Tibial nerve (tissue), 4 donors: Measurements from ENCODE around the gene FBXO2. TPM values are rescaled to one million over a fixed set of nuclear protein-coding genes. Genes with fewer than 3 reads are reported as not detected.

Experiments
- DNase-seq, 2 donors: peaks; one replicate each; pipeline ENCODE4 v3.0.0-alpha.2; 2019; ENCODE audit warnings: low spot score in 2 of 2
- H3K27ac ChIP-seq, 4 donors: fragments of 200-600 bp; sonication (generic) in 3 of 4; one replicate each; pipeline ENCODE4 v1.5.1; 2017 to 2019; ENCODE audit warnings: mild to moderate bottlenecking in 1 of 4
- H3K27me3 ChIP-seq, 2 donors: fragments of 200-600 bp; sonication (generic) in 1 of 2; one replicate each; pipeline versions ENCODE4 v1.5.1 to v1.6.0; 2017 to 2019
- H3K36me3 ChIP-seq, 3 donors: fragments of 200-600 bp; sonication (generic); one replicate each; pipeline ENCODE4 v1.5.1; 2018 to 2019
- H3K4me1 ChIP-seq, 4 donors: fragments of 200-600 bp; sonication (generic) in 3 of 4; one replicate each; pipeline ENCODE4 v1.5.1; 2017 to 2019
- H3K4me3 ChIP-seq, 4 donors: fragments of 200-600 bp; sonication (generic) in 3 of 4; one replicate each; pipeline ENCODE4 v1.5.1; 2017 to 2019; ENCODE audit warnings: mild to moderate bottlenecking in 1 of 4, moderate library complexity in 1 of 4
- H3K9me3 ChIP-seq, 4 donors: fragments of 200-600 bp; sonication (generic) in 3 of 4; one replicate each; pipeline ENCODE4 v1.5.1; 2017 to 2019
- EP300 ChIP-seq, 2 donors: sonication (generic); formaldehyde crosslinking; IDR thresholded peaks; one replicate each; pipeline ENCODE4 v1.6.1; 2017; ENCODE audit warnings: antibody characterized with exemption in 2 of 2, mild to moderate bottlenecking in 1 of 2
- POLR2A ChIP-seq, 2 donors: fragments of 450-650 bp; IDR thresholded peaks; one replicate each; pipeline ENCODE4 v1.6.1; 2017; ENCODE audit warnings: antibody characterized with exemption in 2 of 2, mild to moderate bottlenecking in 2 of 2, moderate library complexity in 2 of 2
- WGBS, 2 donors: methylation state at CpG; one replicate each; pipeline ENCODE4 v1.1.5; 2018; 5-methylcytosine and 5-hydroxymethylcytosine counted together
- total RNA-seq, 4 donors: library from RNA; depleted of rRNA; stranded (reverse); fragments of >200 nt; gene quantifications; one replicate each; pipeline ENCODE4 v1.1.0, GENCODE V29; 2016
- TF ChIP-seq, protein P1 (sequence below), 5 experiments: fragments of 200-600 bp in 3 of 5; fragments of 450-650 bp in 2 of 5; sonication (generic) in 3 of 5; IDR thresholded peaks; one replicate each; pipeline ENCODE4 v1.5.1; 2016 to 2019; ENCODE audit warnings: antibody characterized with exemption in 5 of 5, mild to moderate bottlenecking in 3 of 5, moderate library complexity in 2 of 5

Gene FBXO2
- total RNA-seq, 4 donors from 2014 or later: 7.5 to 21.0 (median 15.6) TPM

DNA sequence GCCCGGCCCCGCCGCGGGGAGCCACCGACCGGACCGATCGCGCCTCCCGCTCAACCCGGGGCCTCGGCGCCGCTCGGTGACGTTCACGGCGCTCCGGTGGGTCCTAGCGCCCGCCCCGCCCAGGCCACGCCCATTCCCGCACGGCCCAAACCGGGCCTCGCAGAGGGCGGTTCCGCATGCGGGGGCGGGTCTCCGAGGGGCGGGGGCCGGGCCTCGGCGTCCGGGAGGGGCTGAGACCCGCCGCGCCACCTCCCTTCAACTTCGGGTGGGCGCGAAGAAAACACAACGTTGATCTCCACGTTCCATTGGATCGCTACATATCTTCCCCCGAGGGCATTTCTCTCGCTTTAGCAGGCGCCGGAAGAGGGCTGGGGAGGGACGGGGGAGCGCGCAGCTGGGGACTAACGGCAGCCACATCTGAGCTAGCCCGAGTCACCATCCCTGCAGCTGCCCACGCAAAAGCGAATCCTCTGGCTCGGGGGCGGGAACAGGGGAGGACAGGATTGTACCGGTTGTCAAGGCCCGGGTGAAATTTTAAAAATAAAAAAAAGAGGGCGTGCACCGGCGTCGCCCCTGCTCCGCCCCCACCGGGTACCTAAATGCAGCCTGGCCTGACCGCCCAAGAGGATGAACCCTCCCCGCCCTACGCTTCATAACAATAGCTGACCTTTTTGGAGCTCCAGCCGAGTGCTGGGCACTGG is 27.0 kb upstream of the FBXO2 start, which contains the start of gene MAD2L2:
Gene MAD2L2 (minus strand): TSS at position 78 of the 701 bp plus-strand sequence. CDS start 547 bp downstream, outside the sequence.
- H3K9me3 ChIP-seq: no peaks in the 10 kb centered on the region
- H3K27me3 ChIP-seq: no peaks in the 10 kb centered on the region
- H3K36me3 ChIP-seq: peaks cover 0 to 17% (median under 1%) of the 10 kb centered on the region in 3 donors
- peak; percentile 73 to 75 for DNase-seq
- H3K27ac ChIP-seq: peak within 1 kb of the TSS; percentile 58 to 95 (median 86)
- H3K4me1 ChIP-seq: peaks cover 0 to 28% (median 4%) of the 10 kb centered on the region in 4 donors
- H3K4me3 ChIP-seq: peak within 1 kb of the TSS; percentile 61 to 97 (median 82)
- 0% methylated on average over 31 to 35 of the region's 71 CpGs for WGBS, 2 donors
- TF ChIP-seq POLR2A (IDR thresholded peaks at IDR 0.05) (peak; percentile 18 to 61), EP300 (IDR thresholded peaks at IDR 0.05) (peak in 1 of 2 donors; percentile 81)
- TF ChIP-seq, protein P1, sequence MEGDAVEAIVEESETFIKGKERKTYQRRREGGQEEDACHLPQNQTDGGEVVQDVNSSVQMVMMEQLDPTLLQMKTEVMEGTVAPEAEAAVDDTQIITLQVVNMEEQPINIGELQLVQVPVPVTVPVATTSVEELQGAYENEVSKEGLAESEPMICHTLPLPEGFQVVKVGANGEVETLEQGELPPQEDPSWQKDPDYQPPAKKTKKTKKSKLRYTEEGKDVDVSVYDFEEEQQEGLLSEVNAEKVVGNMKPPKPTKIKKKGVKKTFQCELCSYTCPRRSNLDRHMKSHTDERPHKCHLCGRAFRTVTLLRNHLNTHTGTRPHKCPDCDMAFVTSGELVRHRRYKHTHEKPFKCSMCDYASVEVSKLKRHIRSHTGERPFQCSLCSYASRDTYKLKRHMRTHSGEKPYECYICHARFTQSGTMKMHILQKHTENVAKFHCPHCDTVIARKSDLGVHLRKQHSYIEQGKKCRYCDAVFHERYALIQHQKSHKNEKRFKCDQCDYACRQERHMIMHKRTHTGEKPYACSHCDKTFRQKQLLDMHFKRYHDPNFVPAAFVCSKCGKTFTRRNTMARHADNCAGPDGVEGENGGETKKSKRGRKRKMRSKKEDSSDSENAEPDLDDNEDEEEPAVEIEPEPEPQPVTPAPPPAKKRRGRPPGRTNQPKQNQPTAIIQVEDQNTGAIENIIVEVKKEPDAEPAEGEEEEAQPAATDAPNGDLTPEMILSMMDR (IDR thresholded peaks at IDR 0.05): no peak

DNA sequence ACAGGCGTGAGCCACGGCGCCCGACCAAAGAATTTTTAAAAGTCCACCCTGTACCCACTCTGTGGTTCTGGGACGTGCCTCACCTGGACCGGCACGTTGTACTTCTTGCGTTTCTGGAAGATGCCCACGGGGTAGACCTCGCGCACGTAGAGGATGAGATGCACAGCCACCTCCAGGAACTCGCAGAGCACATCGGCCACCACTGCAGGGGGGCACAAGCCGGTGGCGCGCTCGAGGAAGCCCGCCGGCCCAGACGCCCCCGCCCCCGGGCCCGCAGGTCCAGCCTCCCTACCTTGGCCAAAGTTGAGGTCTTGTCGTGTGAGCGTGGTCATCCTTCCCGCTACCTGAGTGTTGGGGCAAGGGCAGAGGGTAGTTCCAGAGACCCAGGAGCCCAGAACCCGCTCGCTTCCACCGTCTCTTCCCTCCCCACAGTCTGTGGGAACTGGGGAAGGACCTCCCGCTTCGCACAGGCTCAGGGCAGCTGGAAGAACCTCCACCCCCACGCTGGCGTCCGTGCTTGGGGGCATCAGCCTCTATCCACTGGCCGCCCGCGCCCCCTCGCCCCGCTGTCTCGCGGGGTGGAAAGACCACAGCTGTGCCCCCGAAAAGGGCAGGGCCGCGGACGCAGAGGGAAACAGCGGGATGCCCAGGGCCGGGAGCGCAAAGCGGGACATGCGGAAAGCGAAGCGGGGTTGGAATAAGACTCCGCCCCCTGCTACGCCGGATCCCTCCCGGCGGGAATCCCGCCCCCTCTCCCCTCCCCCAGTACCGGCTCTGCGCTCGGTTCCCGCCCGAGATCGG is 26.2 kb upstream of the FBXO2 start:
- no peak for DNase-seq
- Histone ChIP-seq H3K9me3 (no peaks in the 10 kb centered on the region), H3K27ac (peak overlapping the region; percentile 58 to 95 (median 86)), H3K36me3 (peaks cover 0 to 25% (median 6%) of the 10 kb centered on the region in 3 donors), H3K4me1 (peaks cover 0 to 28% (median 4%) of the 10 kb centered on the region in 4 donors), H3K27me3 (no peaks in the 10 kb centered on the region), H3K4me3 (peak overlapping the region; percentile 61 to 97 (median 82))
- 12 to 19% methylated on average over 16 to 52 of the region's 65 CpGs for WGBS, 2 donors
- TF ChIP-seq, protein P1 (IDR thresholded peaks at IDR 0.05): no peak
- TF ChIP-seq EP300 (IDR thresholded peaks at IDR 0.05) (no peak), POLR2A (IDR thresholded peaks at IDR 0.05) (no peak)

DNA sequence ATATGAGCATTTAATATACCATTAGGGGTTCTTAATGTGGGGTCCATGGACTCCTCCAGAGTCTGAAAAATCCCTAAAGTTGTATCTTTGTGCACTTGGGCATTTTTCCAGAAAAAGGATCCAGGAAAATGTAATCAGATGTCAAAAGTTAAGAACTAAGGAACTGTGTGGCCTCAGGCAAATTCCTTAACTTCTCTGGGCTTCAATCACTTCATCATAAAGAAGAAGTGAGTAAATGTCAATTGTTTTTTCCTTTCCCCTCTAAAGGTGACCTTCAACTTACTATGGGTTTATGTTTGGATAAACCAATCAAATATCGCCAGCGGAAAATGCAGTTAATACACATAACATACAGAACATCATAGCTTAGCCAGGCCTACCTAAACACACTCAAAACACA is 24.2 kb upstream of the FBXO2 start:
- Histone ChIP-seq H3K36me3 (peaks cover 2 to 45% (median 13%) of the 10 kb centered on the region in 3 donors), H3K9me3 (no peaks in the 10 kb centered on the region), H3K4me3 (no peak overlapping the region), H3K27ac (no peak overlapping the region), H3K27me3 (no peaks in the 10 kb centered on the region), H3K4me1 (peaks cover 0 to 28% (median 4%) of the 10 kb centered on the region in 4 donors)
- DNase-seq: no peak
- WGBS, 2 donors: 95 to 97% methylated on average over 2 of the region's 2 CpGs
- no peak for TF ChIP-seq EP300 (IDR thresholded peaks at IDR 0.05)
- TF ChIP-seq, protein P1 (IDR thresholded peaks at IDR 0.05): no peak
- TF ChIP-seq POLR2A (IDR thresholded peaks at IDR 0.05): no peak

DNA sequence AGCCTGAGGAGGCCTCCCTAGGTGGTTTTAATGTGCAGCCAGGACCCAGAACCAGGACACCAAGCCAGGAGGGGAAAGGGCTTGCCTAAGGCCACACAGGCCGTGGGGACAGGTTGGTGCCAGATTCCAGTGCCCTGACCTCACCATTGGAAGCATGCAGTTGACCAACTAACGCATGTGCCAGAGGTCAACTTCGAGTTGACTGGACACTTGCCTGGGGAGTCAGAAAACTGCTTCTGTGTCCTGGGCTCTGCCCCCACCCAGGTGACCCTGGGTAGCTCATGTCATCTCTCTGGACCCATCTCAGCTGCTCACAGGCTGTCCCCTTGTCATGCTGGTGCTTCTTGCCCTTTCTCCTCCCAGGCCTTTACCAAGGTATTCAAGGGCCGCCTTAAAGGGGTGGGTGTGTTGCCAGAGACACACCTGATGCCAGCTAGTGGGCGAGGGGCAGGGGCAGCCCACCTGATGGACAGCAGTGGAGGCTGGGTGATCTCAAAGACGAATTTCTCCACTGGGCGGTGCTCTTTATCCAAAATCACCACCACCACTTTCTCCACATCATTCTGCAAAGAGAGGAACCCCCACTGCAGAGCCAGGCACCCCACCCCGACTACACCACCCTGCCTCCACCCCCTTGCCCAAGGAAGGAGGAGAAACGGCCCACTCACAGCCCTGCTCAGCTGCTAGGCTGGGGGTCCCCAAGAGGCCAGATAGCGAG is 22.3 kb upstream of the FBXO2 start:
- Histone ChIP-seq H3K36me3 (peaks cover 2 to 64% (median 16%) of the 10 kb centered on the region in 3 donors), H3K9me3 (no peaks in the 10 kb centered on the region), H3K27ac (no peak overlapping the region), H3K4me1 (peaks cover 0 to 16% (median 4%) of the 10 kb centered on the region in 4 donors), H3K4me3 (no peak overlapping the region), H3K27me3 (no peaks in the 10 kb centered on the region)
- no peak for TF ChIP-seq POLR2A (IDR thresholded peaks at IDR 0.05)
- TF ChIP-seq, protein P1 (IDR thresholded peaks at IDR 0.05): no peak
- TF ChIP-seq EP300 (IDR thresholded peaks at IDR 0.05): no peak
- WGBS, 2 donors: 76 to 86% methylated on average over 10 of the region's 10 CpGs
- DNase-seq: no peak
